CD14-positive monocyte (primary cell): ENCODE measurements around the gene ATE1. TPM values are rescaled to one million over a fixed set of nuclear protein-coding genes. Genes with fewer than 3 reads are reported as not detected.

ENCODE experiments used
- DNase-seq, 3 donors: peaks; one replicate each; pipeline ENCODE4 v3.0.0-alpha.2; 2011 to 2022
- H2AFZ ChIP-seq: 2 replicates; pipeline ENCODE4 v1.6.0; 2012; ENCODE audit warnings: mild to moderate bottlenecking, low read depth, low read length, inconsistent platforms; ENCODE audit not compliant: insufficient read depth, poor library complexity, severe bottlenecking
- H3K27ac ChIP-seq, 2 donors: 1 replicate in 1 of 2; 2 replicates in 1 of 2; pipeline ENCODE4 v1.5.1; 2012 to 2013; ENCODE audit warnings: low read length in 2 of 2, control low read depth in 1 of 2, inconsistent platforms in 1 of 2, low read depth in 1 of 2, mild to moderate bottlenecking in 1 of 2
- H3K27me3 ChIP-seq, 2 donors: one replicate each; pipeline versions ENCODE4 v1.6.0 to v1.6.1; 2011 to 2013; ENCODE audit warnings: low read length in 2 of 2; ENCODE audit not compliant: control insufficient read depth in 2 of 2, insufficient read depth in 2 of 2
- H3K36me3 ChIP-seq, 2 donors: replicated peaks in 1 of 2; 1 replicate in 1 of 2; 2 replicates in 1 of 2; pipeline versions ENCODE4 v1.5.1 to v1.6.1; 2012 to 2013; ENCODE audit warnings: low read length in 2 of 2, control low read depth in 1 of 2, inconsistent platforms in 1 of 2, mild to moderate bottlenecking in 1 of 2; ENCODE audit not compliant: insufficient read depth in 2 of 2, control insufficient read depth in 1 of 2
- H3K4me1 ChIP-seq, 2 donors: 1 replicate in 1 of 2; 2 replicates in 1 of 2; pipeline versions ENCODE4 v1.5.1 to v1.6.1; 2012 to 2013; ENCODE audit warnings: low read length in 2 of 2, control low read depth in 1 of 2, inconsistent platforms in 1 of 2, mild to moderate bottlenecking in 1 of 2, moderate library complexity in 1 of 2; ENCODE audit not compliant: insufficient read depth in 2 of 2, control insufficient read depth in 1 of 2
- H3K4me2 ChIP-seq: replicated peaks from 2 replicates; pipeline ENCODE3; 2012; ENCODE audit warnings: low read length, moderate library complexity, mild to moderate bottlenecking; ENCODE audit not compliant: poor library complexity, severe bottlenecking; ENCODE audit errors: extremely low read depth
- H3K4me3 ChIP-seq, 3 experiments: fragments of 200-600 bp in 1 of 3; sonication (generic) in 1 of 3; replicated peaks in 1 of 3; 1 replicate in 2 of 3; 2 replicates in 1 of 3; pipeline ENCODE4 v1.5.1; 2011 to 2013; ENCODE audit warnings: low read length in 3 of 3, mild to moderate bottlenecking in 3 of 3, control low read depth in 2 of 3, low read depth in 2 of 3, inconsistent platforms in 1 of 3, moderate library complexity in 1 of 3
- H3K79me2 ChIP-seq: 2 replicates; pipeline ENCODE4 v1.6.0; 2012; ENCODE audit warnings: mild to moderate bottlenecking, control low read depth, inconsistent platforms, low read length, moderate library complexity; ENCODE audit not compliant: insufficient read depth
- H3K9ac ChIP-seq: 2 replicates; pipeline ENCODE4 v1.6.0; 2017; ENCODE audit warnings: low read length, mild to moderate bottlenecking; ENCODE audit not compliant: insufficient read depth, poor library complexity, severe bottlenecking
- H3K9me3 ChIP-seq, 2 donors: replicated peaks in 1 of 2; 1 replicate in 1 of 2; 2 replicates in 1 of 2; pipeline versions ENCODE4 v1.5.1 to v1.6.1; 2012 to 2013; ENCODE audit warnings: low read length in 2 of 2, control low read depth in 1 of 2; ENCODE audit not compliant: control insufficient read depth in 1 of 2, insufficient read depth in 1 of 2
- H4K20me1 ChIP-seq: 2 replicates; pipeline ENCODE4 v1.6.0; 2012; ENCODE audit warnings: mild to moderate bottlenecking, low read length, control low read depth, moderate library complexity; ENCODE audit not compliant: insufficient read depth
- H3K27ac Mint-ChIP-seq, 7 donors: one replicate each; pipeline ENCODE4 v1.8.0; 2020; ENCODE audit warnings: mild to moderate bottlenecking in 7 of 7, mixed read lengths in 7 of 7, moderate library complexity in 6 of 7, inconsistent platforms in 2 of 7
- H3K27me3 Mint-ChIP-seq, 3 donors: one replicate each; pipeline ENCODE4 v1.8.0; 2021 to 2022; ENCODE audit warnings: low read depth in 3 of 3, mild to moderate bottlenecking in 3 of 3, mixed read lengths in 3 of 3, moderate library complexity in 3 of 3, inconsistent platforms in 1 of 3
- H3K36me3 Mint-ChIP-seq, 2 donors: one replicate each; pipeline ENCODE4 v1.8.0; 2020; ENCODE audit warnings: mixed read lengths in 2 of 2, inconsistent platforms in 1 of 2, mild to moderate bottlenecking in 1 of 2
- H3K4me1 Mint-ChIP-seq: one replicate; pipeline ENCODE4 v1.8.0; 2020; ENCODE audit warnings: mild to moderate bottlenecking, mixed read lengths
- H3K4me3 Mint-ChIP-seq, 2 donors: one replicate each; pipeline ENCODE4 v1.8.0; 2020; ENCODE audit warnings: mild to moderate bottlenecking in 2 of 2, mixed read lengths in 2 of 2, moderate library complexity in 1 of 2
- H3K9me3 Mint-ChIP-seq, 7 donors: one replicate each; pipeline ENCODE4 v1.8.0; 2020 to 2022; ENCODE audit warnings: mixed read lengths in 7 of 7, mild to moderate bottlenecking in 6 of 7, moderate library complexity in 6 of 7, inconsistent platforms in 2 of 7
- CTCF ChIP-seq: fragments of 200-600 bp; IDR thresholded peaks from one replicate; pipeline ENCODE4 v1.8.0; 2022; ENCODE audit warnings: antibody characterized with exemption, mild to moderate bottlenecking
- WGBS: methylation state at CpG from one replicate; pipeline ENCODE4 v1.1.5; 2013; ENCODE audit warnings: missing lambda C conversion rate; ENCODE audit not compliant: insufficient coverage; 5-methylcytosine and 5-hydroxymethylcytosine counted together
- intact Hi-C, 2 donors: fragments of 100-400 bp; cut with micrococcal nuclease; formaldehyde crosslinking; loops; one replicate each; pipeline versions ENCODE4 v1.15.0 to v1.15.1; 2023
- polyA minus RNA-seq: library from RNA; depleted of rRNA, polyadenylated mRNA; stranded (reverse); fragments of >200 nt; gene quantifications from 2 replicates; pipeline ENCODE4 v1.2.3, GENCODE V29; 2012
- polyA plus RNA-seq, 3 donors: library from polyadenylated mRNA; depleted of rRNA in 1 of 3; unstranded in 2 of 3; stranded (reverse) in 1 of 3; fragments of 300-500 nt in 2 of 3; fragments of >200 nt in 1 of 3; fragmentation: Illumina TruSeq in 2 of 3; gene quantifications; 1 replicate in 2 of 3; 2 replicates in 1 of 3; pipeline ENCODE4 v1.2.3, GENCODE V29; 2012 to 2021
- total RNA-seq, 12 experiments: library from RNA in 1 of 12; stranded (reverse) in 1 of 12; fragments of 120-200 nt in 1 of 12; gene quantifications; one replicate each; pipeline ENCODE4 v1.2.4 and lab custom pipeline; 2013 to 2026; ENCODE audit warnings: mixed read lengths in 6 of 12, inconsistent platforms in 1 of 12

ATE1 gene
- 18.9 TPM for total RNA-seq (2013)
- 10 to 100 TPM in 2 of 3 donors, 1 to 10 TPM in 1; 9.2 to 19.5 (median 15.8) TPM for polyA plus RNA-seq
- 5.4 and 6.9 TPM in 2 replicates for polyA minus RNA-seq
- total RNA-seq (lab: John Stamatoyannopoulos, UW) = 5.0 to 27.2 (median 23.2) reads per million in 11 experiments

GRCh38 chr10:121927841-121928527 lies at the start of gene ATE1:
Gene ATE1 (minus strand): TSS chr10:121928031. CDS start chr10:121927949, 82 bp downstream.
- WGBS = under 1% methylated on average over 69 of the region's 87 CpGs
- Histone ChIP-seq H2AFZ (peak within 1 kb of the TSS; percentile 97), H3K79me2 (peaks cover 33% of the 10 kb centered on the region), H3K4me3 (peak within 1 kb of the TSS; percentile 79 to 97 (median 94)), H3K4me1 (peaks cover 16 to 21% of the 10 kb centered on the region in 2 donors), H3K36me3 (peaks cover 6 to 12% of the 10 kb centered on the region in 2 donors), H3K27ac (peak within 1 kb of the TSS; percentile 57 to 93), H3K27me3 (no peaks in the 10 kb centered on the region), H3K9ac (peak within 1 kb of the TSS; percentile 99), H4K20me1 (no peaks in the 10 kb centered on the region), H3K9me3 (no peaks in the 10 kb centered on the region), H3K4me2 (peak within 1 kb of the TSS; percentile 90)
- Mint-ChIP-seq H3K36me3 (peaks cover 6 to 11% of the 10 kb centered on the region in 2 donors), H3K27ac (peak within 1 kb of the TSS; percentile 85 to 96 (median 94)), H3K27me3 (peaks cover 0 to 2% (median 0%) of the 10 kb centered on the region in 3 donors), H3K4me3 (peak within 1 kb of the TSS; percentile 94 to 95), H3K4me1 (peaks cover 31% of the 10 kb centered on the region), H3K9me3 (no peaks in the 10 kb centered on the region)
- peak; percentile 74 to 82 (median 79) for DNase-seq
- intact Hi-C loops = loop anchor here in 1 of 2 donors (10.0 kb wide), 1 partner anchor 1077 kb away; the partner anchor contains the start of genes ACADSB and IKZF5
- peak; percentile 17 for TF ChIP-seq CTCF

DNA sequence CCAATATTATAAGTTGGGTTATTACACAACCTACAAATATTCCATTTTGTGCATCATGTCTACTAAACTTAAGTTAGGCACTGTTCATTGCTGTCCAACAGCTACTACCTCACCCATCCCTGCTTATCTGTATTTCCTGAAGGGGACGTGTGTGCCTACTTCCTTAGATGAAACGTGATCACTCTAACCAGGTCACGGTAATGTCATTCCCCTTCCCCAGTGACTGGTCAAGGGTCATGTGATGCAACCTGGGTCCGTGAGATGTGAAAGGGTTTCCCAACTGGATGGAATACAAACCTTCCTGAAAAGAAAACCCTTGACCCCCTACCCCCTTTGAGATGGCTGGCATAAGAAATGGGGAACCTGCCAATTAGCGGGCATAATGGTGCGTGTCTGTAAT lies 48.8 kb upstream of the ATE1 start:
- intact Hi-C loops = no loop called here
- no peak overlapping the region for H3K4me3 ChIP-seq
- no peak overlapping the region for H3K27ac Mint-ChIP-seq

More for the DNA sequence above, 48.8 kb upstream of the ATE1 start:
- no peak overlapping the region for H3K4me3 Mint-ChIP-seq
- Histone ChIP-seq H4K20me1 (peaks cover 11% of the 10 kb centered on the region), H2AFZ (no peak overlapping the region), H3K27ac (no peak overlapping the region), H3K79me2 (peaks cover 21% of the 10 kb centered on the region), H3K36me3 (peaks cover 0 to 11% of the 10 kb centered on the region in 2 donors), H3K9me3 (peaks cover 0 to 24% of the 10 kb centered on the region in 2 donors), H3K4me2 (no peak overlapping the region), H3K27me3 (no peaks in the 10 kb centered on the region), H3K4me1 (peaks cover 18 to 21% of the 10 kb centered on the region in 2 donors), H3K9ac (no peak overlapping the region)
- peaks cover 20% of the 10 kb centered on the region for H3K4me1 Mint-ChIP-seq
- peaks cover 1 to 4% (median 2%) of the 10 kb centered on the region in 3 donors for H3K27me3 Mint-ChIP-seq
- no peak for DNase-seq
- H3K9me3 Mint-ChIP-seq = peaks cover 10 to 31% (median 18%) of the 10 kb centered on the region in 7 donors
- peaks cover 8 to 11% of the 10 kb centered on the region in 2 donors for H3K36me3 Mint-ChIP-seq
- no peak for TF ChIP-seq CTCF
- WGBS = 100% methylated on average over 3 of the region's 6 CpGs
